ENCODE data around the gene OR51G1. TPM values are rescaled to one million over a fixed set of nuclear protein-coding genes. Genes with fewer than 3 reads are reported as not detected.

OR51G1 gene
- total RNA-seq, 1 experiment from 2014 or later, result not detected

GRCh38 chr11:4881188-4881587, 43.0 kb downstream of the OR51G1 start:
- Mint-ChIP-seq H3K9me3 (no peaks in the 10 kb centered on the region; a peak in 1 of 5 replicates), H3K27ac (no peak overlapping the region)
- no CpG with 5 or more reads among the region's 4 CpGs for WGBS (ENCODE audit: extremely low coverage, insufficient read length, low lambda C conversion rate)

More at GRCh38 chr11:4881188-4881587, 43.0 kb downstream of the OR51G1 start:
- Histone ChIP-seq H4K20me1 (ENCODE audit: control insufficient read depth, insufficient read depth, insufficient read length) (no peaks in the 10 kb centered on the region), H4K91ac (ENCODE audit: insufficient read length, low read depth, low read length) (no peak overlapping the region), H3K4me2 (ENCODE audit: insufficient read depth, insufficient read length, low read length) (no peak overlapping the region), H3K4me1 (ENCODE audit: insufficient read depth, low read length) (no peaks in the 10 kb centered on the region), H2BK5ac (ENCODE audit: insufficient read length, low read length) (no peak overlapping the region), H3K56ac (ENCODE audit: insufficient read length, low read depth, low read length) (no peak overlapping the region), H3K23me2 (ENCODE audit: insufficient read length, low read depth, low read length, poor library complexity, severe bottlenecking) (no peaks in the 10 kb centered on the region), H3K79me2 (ENCODE audit: insufficient read depth, low read length) (no peaks in the 10 kb centered on the region), H3K9me3 (ENCODE audit: control insufficient read depth, low read depth, low read length) (no peaks in the 10 kb centered on the region), H3K23ac (ENCODE audit: insufficient read length, low read depth, low read length) (no peak overlapping the region), H2AFZ (ENCODE audit: low read length) (no peak overlapping the region), H3T11ph (ENCODE audit: low read length) (no peak overlapping the region), H3K9ac (ENCODE audit: extremely low read depth, insufficient read length, low read length) (no peak overlapping the region), H2BK20ac (ENCODE audit: low read depth, low read length, poor library complexity, severe bottlenecking) (no peak overlapping the region), H4K5ac (ENCODE audit: insufficient read length, low read depth, low read length) (no peak overlapping the region), H2AK5ac (ENCODE audit: insufficient read length, low read length) (no peak overlapping the region), H4K8ac (replicated peaks; ENCODE audit: insufficient read length, low read depth, low read length) (no peak overlapping the region), H3K79me1 (ENCODE audit: insufficient read depth, low read depth, low read length, poor library complexity, severe bottlenecking) (no peaks in the 10 kb centered on the region), H3K14ac (ENCODE audit: insufficient read depth, low read length) (no peak overlapping the region), H3K4ac (ENCODE audit: low read depth, low read length) (no peak overlapping the region), H3K27ac (ENCODE audit: insufficient read length, low read depth, low read length) (no peak overlapping the region), H3K18ac (ENCODE audit: insufficient read length, low read depth, low read length) (no peak overlapping the region), H2BK12ac (ENCODE audit: insufficient read length, low read depth, low read length) (no peak overlapping the region), H3K27me3 (ENCODE audit: insufficient read depth, low read length) (no peaks in the 10 kb centered on the region), H2BK120ac (ENCODE audit: low read depth, low read length, poor library complexity, severe bottlenecking) (no peak overlapping the region), H2BK15ac (ENCODE audit: low read depth, low read length) (no peak overlapping the region)
- DNase-seq, result no peak
- peaks cover 2% of the 10 kb centered on the region; the same call in 1 of the 2 replicates for H3K27me3 Mint-ChIP-seq (ENCODE audit: low read depth)
- no peak overlapping the region for H3K4me3 Mint-ChIP-seq
- TF ChIP-seq CTCF (conservative IDR thresholded peaks at IDR 0.05), result no peak
- no peaks in the 10 kb centered on the region for H3K4me1 Mint-ChIP-seq
- no peaks in the 10 kb centered on the region for H3K36me3 Mint-ChIP-seq (ENCODE audit: insufficient read depth in 1 of 3, low read depth in 3 of 3)

Other genes starting within 250 kb of the OR51G1 start
- not detected in 2 replicates for gene OR51E2, start 226.5 kb downstream of the OR51G1 start, total RNA-seq (2021)
- gene MMP26, start 219.6 kb downstream of the OR51G1 start, total RNA-seq (2021), result not detected in 2 replicates
- gene OR51F1, start 154.4 kb downstream of the OR51G1 start, total RNA-seq (2021), result not detected in 2 replicates
- not detected in 2 replicates for gene OR52R1, start 120.0 kb downstream of the OR51G1 start, total RNA-seq (2021)
- gene OR51F2, start 103.0 kb downstream of the OR51G1 start, total RNA-seq (2021), result not detected in 2 replicates
- gene OR51S1, start 75.1 kb downstream of the OR51G1 start, total RNA-seq (2021), result not detected in 2 replicates
- gene OR51T1, start 42.4 kb downstream of the OR51G1 start, total RNA-seq (2021), result not detected in 2 replicates
- not detected in 2 replicates for gene OR51A7, start 20.6 kb downstream of the OR51G1 start, total RNA-seq (2021)
- gene OR51G2, start 5.0 kb downstream of the OR51G1 start, total RNA-seq (2021), result not detected in 2 replicates
- not detected in 2 replicates for gene OR51A4, start 23.3 kb upstream of the OR51G1 start, total RNA-seq (2021)
- gene OR51A2, start 31.4 kb upstream of the OR51G1 start, total RNA-seq (2021), result not detected in 2 replicates
- gene OR51L1, start 70.5 kb upstream of the OR51G1 start, total RNA-seq (2021), result not detected in 2 replicates
- gene OR52J3, start 122.2 kb upstream of the OR51G1 start, total RNA-seq (2021), result not detected in 2 replicates
- not detected in 2 replicates for gene OR52E2, start 135.3 kb upstream of the OR51G1 start, total RNA-seq (2021)
- gene OR52E1, start 145.2 kb upstream of the OR51G1 start, total RNA-seq (2021), result not detected in 2 replicates
- not detected in 2 replicates for gene OR52A5, start 214.0 kb upstream of the OR51G1 start, total RNA-seq (2021)
- gene OR52A1, start 230.4 kb upstream of the OR51G1 start, total RNA-seq (2021), result 0.09 and 0.42 TPM in 2 replicates